ENCODE measurements around the gene NAA60.
"Not testable (repeated sequence)": the region's sequence is repeated elsewhere in the genome, so short reads cannot be mapped to it uniquely, and the experiment has no call there.

The NAA60 gene

GRCh38 chr16:3474136-3474779, 30.8 kb downstream of the NAA60 start:
- DNase-seq (ENCODE audit: low read depth, low spot score) = no peak
- no peak overlapping the region for H3K4me3 ChIP-seq (ENCODE audit: low read depth, low read length)
- POLR2A ChIA-PET = no interaction called here
- CTCF ChIA-PET = interaction anchor here (0.7 kb wide), 1 partner anchor 442 kb away, joined by 3 read pairs; no protein-coding TSS in a partner anchor
- no peak for TF ChIP-seq CTCF (IDR thresholded peaks at IDR 0.05; ENCODE audit: insufficient read depth, low read length, missing control alignments)

- POLR2A ChIA-PET; DNase-seq (ENCODE audit: low read depth, low spot score); H3K4me3 ChIP-seq (ENCODE audit: low read depth, low read length): not testable (repeated sequence)
- CTCF ChIA-PET = interaction anchor here (0.7 kb wide), 1 partner anchor 443 kb away, joined by 3 read pairs; no protein-coding TSS in a partner anchor
Observed at GRCh38 chr16:3474870-3475269, 31.4 kb downstream of the NAA60 start.

- POLR2A ChIA-PET = interaction anchor here (0.7 kb wide), 1 partner anchor 8 kb away, joined by 3 read pairs; no protein-coding TSS in a partner anchor
- CTCF ChIA-PET = no interaction called here
- no peak for TF ChIP-seq CTCF (IDR thresholded peaks at IDR 0.05; ENCODE audit: insufficient read depth, low read length, missing control alignments)
- DNase-seq (ENCODE audit: low read depth, low spot score) = no peak
- H3K4me3 ChIP-seq (ENCODE audit: low read depth, low read length) = no peak overlapping the region
Observed at GRCh38 chr16:3475604-3476375, 32.3 kb downstream of the NAA60 start.

GRCh38 chr16:3476409-3476808, 32.9 kb downstream of the NAA60 start:
- POLR2A ChIA-PET = interaction anchor here (0.7 kb wide), 1 partner anchor 8 kb away, joined by 3 read pairs; no protein-coding TSS in a partner anchor
- no peak overlapping the region for H3K4me3 ChIP-seq (ENCODE audit: low read depth, low read length)
- no peak for TF ChIP-seq CTCF (IDR thresholded peaks at IDR 0.05; ENCODE audit: insufficient read depth, low read length, missing control alignments)
- CTCF ChIA-PET = no interaction called here
- DNase-seq (ENCODE audit: low read depth, low spot score) = no peak

DNA sequence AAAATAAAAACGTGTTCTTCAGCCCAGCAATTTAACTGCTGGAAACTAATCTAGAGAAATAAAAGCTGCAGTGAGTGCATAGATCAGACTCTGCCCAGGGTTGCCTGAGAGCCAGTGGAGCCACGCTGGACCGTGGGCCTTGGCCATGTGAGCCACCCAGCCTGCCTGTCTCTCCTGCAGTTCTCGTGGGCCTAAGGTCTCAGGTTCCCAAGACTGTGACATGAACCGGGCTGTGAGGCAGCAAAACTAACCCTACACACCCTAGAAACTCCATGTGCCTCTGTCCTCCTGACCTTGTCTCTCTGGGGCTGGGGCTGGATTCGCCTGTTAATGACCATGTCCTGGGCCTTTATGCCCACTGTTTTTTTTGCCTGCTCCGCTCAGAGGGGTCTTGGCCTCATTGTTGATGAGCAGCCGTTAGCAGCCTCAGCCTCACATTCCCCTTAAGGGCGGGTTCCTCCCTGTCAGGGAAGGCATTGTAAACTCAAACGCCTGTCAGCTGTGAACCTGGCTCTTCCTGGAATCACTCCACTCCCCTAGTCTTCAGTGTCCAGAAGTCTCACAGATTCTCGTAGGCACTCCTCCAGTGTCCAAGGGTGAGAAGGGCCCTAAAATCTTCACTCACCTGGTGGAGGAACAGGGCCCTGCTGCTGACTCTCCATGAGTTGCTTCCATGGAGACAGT, 34.9 kb downstream of the NAA60 start:
- no peak for DNase-seq (ENCODE audit: low read depth, low spot score)
- ChIA-PET CTCF (no interaction called here), POLR2A (no interaction called here)
- no peak overlapping the region for H3K4me3 ChIP-seq (ENCODE audit: low read depth, low read length)
- no peak for TF ChIP-seq CTCF (IDR thresholded peaks at IDR 0.05; ENCODE audit: insufficient read depth, low read length, missing control alignments)

DNA sequence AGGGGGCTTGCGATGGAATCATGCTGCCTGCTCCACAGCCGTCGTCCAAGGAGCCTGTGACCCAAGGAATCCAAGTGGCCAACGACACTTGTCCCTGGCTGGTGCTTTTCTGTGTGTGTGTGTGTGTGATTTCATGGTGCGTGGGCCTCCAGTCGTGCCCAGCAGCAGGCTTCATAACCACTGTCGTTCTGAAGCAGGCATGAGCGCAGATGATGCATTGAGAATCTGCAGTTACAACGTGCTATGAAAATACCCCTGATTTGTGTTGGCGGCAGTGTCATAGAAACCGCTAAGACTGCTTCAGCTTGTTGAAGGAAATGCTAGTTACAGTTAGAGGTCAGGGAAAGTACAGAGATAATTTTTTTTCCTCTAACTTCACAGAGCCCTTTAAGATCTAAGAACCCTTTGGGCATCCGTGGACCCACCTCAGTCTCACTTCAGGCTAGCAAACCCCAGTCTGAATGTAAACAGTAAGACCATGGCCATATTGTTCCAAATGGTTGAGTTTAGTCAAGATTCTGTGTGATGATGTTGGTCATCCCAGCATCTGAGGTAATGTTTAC, 36.3 kb downstream of the NAA60 start:
- POLR2A ChIA-PET = no interaction called here
- H3K4me3 ChIP-seq (ENCODE audit: low read depth, low read length) = no peak overlapping the region
- TF ChIP-seq CTCF (IDR thresholded peaks at IDR 0.05; ENCODE audit: insufficient read depth, low read length, missing control alignments) = no peak
- DNase-seq (ENCODE audit: low read depth, low spot score) = no peak
- CTCF ChIA-PET = no interaction called here
